HG02884 (cell line): ENCODE measurements around the gene TPRG1.

Source experiments
- ATAC-seq: cut with Tn5 transposase; IDR thresholded peaks from one replicate; pipeline ENCODE4 v1.9.1; 2021; ENCODE audit warnings: mild to moderate bottlenecking, moderate library complexity; ENCODE audit not compliant: unreplicated experiment

Gene TPRG1

GRCh38 chr3:189227249-189227648 is 55.5 kb downstream of the TPRG1 start:
- ATAC-seq = no peak

- no peak for ATAC-seq
Measured at GRCh38 chr3:189229196-189229828, 57.5 kb downstream of the TPRG1 start.

- ATAC-seq = no peak
Measured at GRCh38 chr3:189232790-189233189, 61.0 kb downstream of the TPRG1 start.

- no peak for ATAC-seq
Measured at GRCh38 chr3:189233225-189233858, 61.6 kb downstream of the TPRG1 start.

- no peak for ATAC-seq
Measured at GRCh38 chr3:189235214-189235613, 63.4 kb downstream of the TPRG1 start.

- ATAC-seq = peak; percentile 84
Measured at GRCh38 chr3:189236352-189236751, 64.6 kb downstream of the TPRG1 start.

GRCh38 chr3:189237526-189237925 is 65.8 kb downstream of the TPRG1 start:
- no peak for ATAC-seq

- no peak for ATAC-seq
Measured at GRCh38 chr3:189238071-189238470, 66.3 kb downstream of the TPRG1 start.

GRCh38 chr3:189239616-189240015 is 67.8 kb downstream of the TPRG1 start:
- ATAC-seq = no peak

- no peak for ATAC-seq
Measured at GRCh38 chr3:189249987-189250386, 78.2 kb downstream of the TPRG1 start.

- no peak for ATAC-seq
Measured at GRCh38 chr3:189258261-189258660, 86.5 kb downstream of the TPRG1 start.

- no peak for ATAC-seq
Measured at GRCh38 chr3:189260556-189261493, 89.1 kb downstream of the TPRG1 start.

- no peak for ATAC-seq
Measured at GRCh38 chr3:189262746-189263145, 91.0 kb downstream of the TPRG1 start.

GRCh38 chr3:189267981-189268613 is 96.3 kb downstream of the TPRG1 start:
- ATAC-seq = no peak

- no peak for ATAC-seq
Measured at GRCh38 chr3:189269365-189269764, 97.6 kb downstream of the TPRG1 start.

- ATAC-seq = peak; percentile 71
Measured at GRCh38 chr3:189270248-189270832, 98.6 kb downstream of the TPRG1 start.

- no peak for ATAC-seq
Measured at GRCh38 chr3:189272500-189273119, 100.8 kb downstream of the TPRG1 start.

- ATAC-seq = no peak
Measured at GRCh38 chr3:189273736-189274135, 102.0 kb downstream of the TPRG1 start.

- no peak for ATAC-seq
Measured at GRCh38 chr3:189275182-189275581, 103.4 kb downstream of the TPRG1 start.

- ATAC-seq = no peak
Measured at GRCh38 chr3:189275852-189276251, 104.1 kb downstream of the TPRG1 start.
